Measurements from ENCODE around the gene SETD5. TPM values are rescaled to one million over a fixed set of nuclear protein-coding genes. Genes with fewer than 3 reads are reported as not detected.
A peak's percentile ranks its signal among the peaks of the same experiment; 100 is the strongest.

Gene SETD5
- total RNA-seq, 3 donors from 2014 or later (not counting 1 experiment from before 2014, with no cell fraction given): 106 to 154 (median 140) TPM

DNA sequence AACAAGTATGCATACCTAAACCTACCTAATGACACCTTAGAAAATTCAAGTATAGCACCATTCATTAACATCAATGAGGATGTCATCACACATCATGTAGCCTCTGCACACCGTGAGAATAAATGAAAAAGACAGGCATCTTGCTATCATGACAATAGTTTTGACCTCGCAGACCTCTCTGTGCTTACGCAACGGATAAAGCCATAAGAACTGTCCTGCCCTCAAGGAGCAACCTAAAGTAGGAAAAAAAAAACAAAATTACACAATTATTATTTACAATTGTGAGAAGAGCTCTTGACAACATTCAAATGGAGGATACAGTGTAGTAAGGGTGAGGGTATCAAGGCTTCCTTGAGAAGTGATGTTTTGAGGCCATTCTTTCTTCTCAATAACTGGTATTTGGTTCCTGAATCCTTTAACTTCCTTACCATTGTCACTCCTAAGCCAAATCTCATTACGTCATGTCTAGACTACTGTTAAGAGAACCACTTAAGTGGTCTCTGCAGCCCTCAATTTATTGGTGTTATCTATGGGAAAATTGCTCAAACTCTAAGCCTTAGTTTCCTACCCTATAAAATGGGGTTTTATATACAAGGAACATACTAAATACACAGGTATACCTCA lies 7.0 kb upstream of the SETD5 start:
- no peaks in the 10 kb centered on the region for H3K27me3 ChIP-seq (ENCODE audit: control insufficient read depth, insufficient read depth, low read length)
- TF ChIP-seq, protein P1, sequence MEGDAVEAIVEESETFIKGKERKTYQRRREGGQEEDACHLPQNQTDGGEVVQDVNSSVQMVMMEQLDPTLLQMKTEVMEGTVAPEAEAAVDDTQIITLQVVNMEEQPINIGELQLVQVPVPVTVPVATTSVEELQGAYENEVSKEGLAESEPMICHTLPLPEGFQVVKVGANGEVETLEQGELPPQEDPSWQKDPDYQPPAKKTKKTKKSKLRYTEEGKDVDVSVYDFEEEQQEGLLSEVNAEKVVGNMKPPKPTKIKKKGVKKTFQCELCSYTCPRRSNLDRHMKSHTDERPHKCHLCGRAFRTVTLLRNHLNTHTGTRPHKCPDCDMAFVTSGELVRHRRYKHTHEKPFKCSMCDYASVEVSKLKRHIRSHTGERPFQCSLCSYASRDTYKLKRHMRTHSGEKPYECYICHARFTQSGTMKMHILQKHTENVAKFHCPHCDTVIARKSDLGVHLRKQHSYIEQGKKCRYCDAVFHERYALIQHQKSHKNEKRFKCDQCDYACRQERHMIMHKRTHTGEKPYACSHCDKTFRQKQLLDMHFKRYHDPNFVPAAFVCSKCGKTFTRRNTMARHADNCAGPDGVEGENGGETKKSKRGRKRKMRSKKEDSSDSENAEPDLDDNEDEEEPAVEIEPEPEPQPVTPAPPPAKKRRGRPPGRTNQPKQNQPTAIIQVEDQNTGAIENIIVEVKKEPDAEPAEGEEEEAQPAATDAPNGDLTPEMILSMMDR (IDR thresholded peaks at IDR 0.05): no peak
- ATAC-seq (no peak), DNase-seq (no peak)
- no peaks in the 10 kb centered on the region for H3K9me3 Mint-ChIP-seq
- peaks cover 7% of the 10 kb centered on the region for H3K4me1 ChIP-seq (ENCODE audit: control insufficient read depth, insufficient read depth, low read length)
- H3K4me1 Mint-ChIP-seq: peaks cover 33 to 42% of the 10 kb centered on the region in 2 donors
- no peak overlapping the region for H3K4me3 Mint-ChIP-seq
- no peak overlapping the region for H3K4me3 ChIP-seq (ENCODE audit: low read length)
- no peaks in the 10 kb centered on the region for H3K9me3 ChIP-seq (ENCODE audit: control insufficient read depth, insufficient read depth, low read length)
- peaks cover 25% of the 10 kb centered on the region for H3K36me3 Mint-ChIP-seq
- WGBS (ENCODE audit: insufficient coverage): 98% methylated on average over 3 of the region's 5 CpGs
- H3K27ac ChIP-seq (ENCODE audit: low read length): no peak overlapping the region
- peak overlapping the region; percentile 77 to 99 for H3K27ac Mint-ChIP-seq
- H3K27me3 Mint-ChIP-seq (ENCODE audit: low read depth in 2 of 2): no peaks in the 10 kb centered on the region
- H3K36me3 ChIP-seq (ENCODE audit: control insufficient read depth, insufficient read depth, low read length): peaks cover 79% of the 10 kb centered on the region
- intact Hi-C loops (cut with micrococcal nuclease): no loop called here

DNA sequence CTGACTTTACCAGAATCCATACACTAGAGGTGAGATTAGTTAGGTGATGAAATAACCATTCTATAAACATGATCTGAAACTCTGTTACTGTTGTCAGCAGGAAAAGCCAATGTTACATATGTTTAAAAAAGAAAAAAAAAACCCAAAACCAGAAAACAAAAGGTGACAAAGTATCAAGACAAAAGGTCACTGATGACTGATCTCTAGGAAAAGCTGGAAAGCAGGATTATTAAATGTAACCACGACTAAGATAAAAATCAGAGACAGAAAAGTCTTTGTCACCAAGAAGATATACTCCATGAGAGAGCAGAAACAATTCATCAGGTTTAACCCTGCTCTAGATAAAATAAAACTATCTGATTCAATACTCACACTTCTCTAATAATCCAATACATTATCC lies 5.4 kb upstream of the SETD5 start:
- DNase-seq (no peak), ATAC-seq (no peak)
- Mint-ChIP-seq H3K9me3 (no peaks in the 10 kb centered on the region), H3K4me3 (peak overlapping the region; percentile 21), H3K27ac (peak overlapping the region; percentile 77 to 99), H3K27me3 (ENCODE audit: low read depth in 2 of 2) (no peaks in the 10 kb centered on the region), H3K36me3 (peaks cover 25% of the 10 kb centered on the region), H3K4me1 (peaks cover 40 to 49% of the 10 kb centered on the region in 2 donors)
- WGBS (ENCODE audit: insufficient coverage): no CpG with 5 or more reads among the region's 1 CpG
- no peak overlapping the region for H3K27ac ChIP-seq (ENCODE audit: low read length)
- intact Hi-C loops (cut with micrococcal nuclease): no loop called here
- no peak overlapping the region for H3K4me3 ChIP-seq (ENCODE audit: low read length)
- H3K36me3 ChIP-seq (ENCODE audit: control insufficient read depth, insufficient read depth, low read length): peaks cover 63% of the 10 kb centered on the region
- TF ChIP-seq, protein P1 (IDR thresholded peaks at IDR 0.05): no peak
- H3K9me3 ChIP-seq (ENCODE audit: control insufficient read depth, insufficient read depth, low read length): no peaks in the 10 kb centered on the region
- no peaks in the 10 kb centered on the region for H3K27me3 ChIP-seq (ENCODE audit: control insufficient read depth, insufficient read depth, low read length)
- H3K4me1 ChIP-seq (ENCODE audit: control insufficient read depth, insufficient read depth, low read length): peaks cover 13% of the 10 kb centered on the region

DNA sequence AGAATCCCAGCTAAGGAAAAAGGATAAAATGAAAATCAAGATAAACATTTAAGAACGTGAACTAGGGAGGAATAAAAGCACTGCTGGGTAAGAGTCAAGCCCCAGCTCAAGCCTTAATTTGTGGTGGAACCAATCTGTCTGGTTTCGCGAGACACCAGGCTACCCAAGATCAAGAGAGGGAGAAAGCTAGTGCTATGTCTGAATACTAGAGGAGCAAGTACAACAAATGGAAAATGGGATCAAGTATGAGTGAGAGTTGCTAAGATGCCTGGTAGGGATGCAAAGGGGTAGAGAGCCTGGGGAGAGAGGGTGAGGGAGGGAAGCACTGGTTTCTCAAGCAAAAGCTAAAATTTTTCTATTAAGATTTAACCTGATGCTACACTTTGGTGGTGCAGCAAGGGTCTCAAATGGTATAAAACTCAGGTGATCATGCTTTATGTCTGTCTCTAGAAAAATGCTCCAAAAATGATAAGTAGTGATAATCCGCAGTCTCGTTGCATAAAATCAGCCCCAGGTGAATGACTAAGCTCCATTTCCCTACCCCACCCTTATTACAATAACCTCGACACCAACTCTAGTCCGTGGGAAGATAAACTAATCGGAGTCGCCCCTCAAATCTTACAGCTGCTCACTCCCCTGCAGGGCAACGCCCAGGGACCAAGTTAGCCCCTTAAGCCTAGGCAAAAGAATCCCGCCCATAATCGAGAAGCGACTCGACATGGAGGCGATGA lies 1.7 kb upstream of the SETD5 start:
- Mint-ChIP-seq H3K4me1 (peaks cover 64 to 74% of the 10 kb centered on the region in 2 donors), H3K36me3 (peaks cover 17% of the 10 kb centered on the region), H3K9me3 (no peaks in the 10 kb centered on the region), H3K27ac (peak overlapping the region; percentile 99), H3K27me3 (ENCODE audit: low read depth in 2 of 2) (no peaks in the 10 kb centered on the region), H3K4me3 (peak overlapping the region; percentile 86)
- Histone ChIP-seq H3K36me3 (ENCODE audit: control insufficient read depth, insufficient read depth, low read length) (peaks cover 26% of the 10 kb centered on the region), H3K9me3 (ENCODE audit: control insufficient read depth, insufficient read depth, low read length) (no peaks in the 10 kb centered on the region), H3K27me3 (ENCODE audit: control insufficient read depth, insufficient read depth, low read length) (no peaks in the 10 kb centered on the region), H3K4me1 (ENCODE audit: control insufficient read depth, insufficient read depth, low read length) (peaks cover 25% of the 10 kb centered on the region), H3K4me3 (ENCODE audit: low read length) (peak overlapping the region; percentile 74), H3K27ac (ENCODE audit: low read length) (peak overlapping the region; percentile 96)
- DNase-seq: peak in 1 of 2 donors; percentile 23
- ATAC-seq: no peak
- intact Hi-C loops (cut with micrococcal nuclease): loop anchor here (1.0 to 5.0 kb wide), 3 partner anchors 33 to 337 kb away; partner anchors contain the start of genes BRPF1 and MTMR14
- WGBS (ENCODE audit: insufficient coverage): 8% methylated on average over 15 of the region's 15 CpGs
- TF ChIP-seq, protein P1 (IDR thresholded peaks at IDR 0.05): no peak
